Stimulated activated CD4-positive, alpha-beta T cell treated with anti-CD3 and anti-CD28 coated beads, Interleukin-4, amount 100 ng/mL, for 4 hours (primary cell): ENCODE measurements around the gene SRP14.

Experiments used
- DNase-seq, 2 experiments: peaks; one replicate each; pipeline ENCODE4 v3.0.0-alpha.2; 2020

Gene SRP14

DNA sequence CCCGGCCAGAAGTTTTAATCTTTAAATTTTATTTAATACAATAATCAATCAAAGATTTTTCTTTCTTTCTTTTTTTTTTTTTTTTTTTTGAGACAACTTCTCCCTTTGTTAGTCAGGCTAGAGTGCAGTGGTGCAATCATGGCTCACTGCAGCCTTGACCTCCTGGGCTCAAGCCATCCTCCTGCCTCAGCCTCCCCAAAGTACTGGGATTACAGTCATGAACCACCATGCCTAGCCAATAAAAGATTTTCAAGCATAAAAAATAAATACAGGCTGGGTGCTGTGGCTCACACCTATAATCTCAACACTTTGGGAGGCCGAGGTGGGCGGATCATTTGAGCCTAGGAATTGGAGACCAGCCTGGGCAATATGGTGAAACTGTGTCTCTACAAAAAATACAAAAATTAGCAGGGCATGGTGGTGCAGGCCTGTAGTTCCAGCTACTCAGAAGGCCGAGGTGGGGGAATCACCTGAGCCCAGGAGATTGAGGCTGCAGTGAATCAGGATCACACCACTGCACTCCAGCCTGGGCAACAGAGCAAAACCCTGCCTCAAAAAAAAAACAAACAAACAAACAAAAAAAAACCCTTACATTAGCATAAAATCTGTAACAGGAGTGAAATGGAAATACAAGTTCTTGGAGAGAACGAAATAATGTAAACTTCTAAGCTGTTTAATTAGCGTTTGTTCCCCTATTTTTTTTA, 29.1 kb upstream of the SRP14 start:
- no peak for DNase-seq

- DNase-seq: no peak
These were observed 27.6 kb upstream of the SRP14 start for GRCh38 chr15:40066589-40066988.

DNA sequence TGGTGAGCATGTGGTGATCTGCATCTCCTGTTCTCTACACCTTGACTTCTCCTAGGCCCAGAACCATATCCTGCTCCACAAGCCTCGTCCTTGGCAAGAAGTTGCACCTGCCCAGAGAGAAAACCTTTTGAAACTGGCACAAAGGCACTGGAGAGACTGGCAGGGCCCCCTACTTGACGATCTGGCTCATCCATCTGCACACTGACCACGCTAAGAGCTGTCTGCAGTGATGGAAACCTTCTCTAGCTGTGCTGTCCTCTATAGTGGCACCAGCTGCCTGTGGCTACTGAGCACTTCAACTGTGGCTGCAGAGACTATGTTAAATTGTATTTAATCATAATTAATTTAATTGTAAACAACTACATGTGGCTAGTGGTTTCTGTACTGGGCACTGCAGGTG, 26.2 kb upstream of the SRP14 start:
- no peak for DNase-seq

GRCh38 chr15:40064231-40064894, 25.4 kb upstream of the SRP14 start:
- DNase-seq: no peak

- no peak for DNase-seq
These were observed 24.6 kb upstream of the SRP14 start for GRCh38 chr15:40063563-40064011.

DNA sequence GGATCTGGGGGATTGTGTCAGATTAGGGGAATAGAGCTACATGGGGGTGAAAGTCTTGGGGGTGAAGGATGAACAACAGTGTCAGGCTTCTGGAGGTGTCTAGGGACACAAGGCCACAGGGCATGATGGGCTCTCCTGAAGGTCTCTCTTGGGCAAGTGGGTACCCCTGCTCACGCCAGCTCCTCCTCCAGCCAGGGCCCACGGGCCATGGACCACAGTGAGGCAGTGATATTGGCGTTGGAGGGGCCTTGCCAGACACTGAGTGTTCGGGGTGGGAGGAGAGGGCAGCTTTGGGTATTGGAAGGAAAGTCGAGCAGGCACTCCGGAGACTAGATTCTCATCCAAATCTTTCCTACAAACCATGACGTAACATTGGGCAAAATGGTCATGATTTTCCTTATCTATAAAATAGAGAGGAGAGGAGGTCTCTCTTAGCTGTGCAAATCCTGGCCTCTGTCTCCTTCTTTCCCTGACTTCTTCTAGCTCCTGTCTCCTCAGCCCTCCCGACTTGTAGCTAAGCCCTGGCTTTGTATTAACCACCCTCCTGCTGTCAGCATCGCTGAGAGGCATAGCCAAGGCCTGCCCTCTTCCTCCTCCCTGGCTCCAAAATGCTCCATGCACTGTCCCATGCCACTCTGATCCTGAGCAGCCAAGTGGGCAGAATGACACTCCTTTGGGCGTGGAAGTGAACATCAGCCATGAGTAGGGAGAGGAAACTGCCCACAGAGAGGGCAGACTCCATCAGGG, 24.0 kb upstream of the SRP14 start:
- DNase-seq: no peak

- no peak for DNase-seq
These were observed 22.4 kb upstream of the SRP14 start for GRCh38 chr15:40061212-40061901.

- no peak for DNase-seq
These were observed 21.4 kb upstream of the SRP14 start for GRCh38 chr15:40060236-40060961.

- no peak for DNase-seq
These were observed 20.8 kb upstream of the SRP14 start for GRCh38 chr15:40059821-40060220.

- DNase-seq: no peak
These were observed 19.6 kb upstream of the SRP14 start for GRCh38 chr15:40058476-40059140.

GRCh38 chr15:40055576-40056293, 16.8 kb upstream of the SRP14 start:
- DNase-seq: no peak

GRCh38 chr15:40054855-40055575, 16.0 kb upstream of the SRP14 start:
- DNase-seq: no peak

DNA sequence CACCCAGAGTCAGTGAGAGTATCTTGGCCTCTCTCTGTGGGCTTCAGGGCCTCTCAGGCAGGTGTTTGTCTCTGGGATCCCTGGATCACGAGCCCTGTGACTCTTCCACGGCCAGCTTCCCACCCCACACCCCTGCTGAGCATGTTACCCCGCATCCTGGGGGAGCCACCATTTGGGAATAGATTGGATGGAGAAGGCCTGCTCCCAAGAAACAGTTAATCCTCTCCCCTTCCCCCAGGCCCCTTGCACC, 15.5 kb upstream of the SRP14 start:
- no peak for DNase-seq

DNA sequence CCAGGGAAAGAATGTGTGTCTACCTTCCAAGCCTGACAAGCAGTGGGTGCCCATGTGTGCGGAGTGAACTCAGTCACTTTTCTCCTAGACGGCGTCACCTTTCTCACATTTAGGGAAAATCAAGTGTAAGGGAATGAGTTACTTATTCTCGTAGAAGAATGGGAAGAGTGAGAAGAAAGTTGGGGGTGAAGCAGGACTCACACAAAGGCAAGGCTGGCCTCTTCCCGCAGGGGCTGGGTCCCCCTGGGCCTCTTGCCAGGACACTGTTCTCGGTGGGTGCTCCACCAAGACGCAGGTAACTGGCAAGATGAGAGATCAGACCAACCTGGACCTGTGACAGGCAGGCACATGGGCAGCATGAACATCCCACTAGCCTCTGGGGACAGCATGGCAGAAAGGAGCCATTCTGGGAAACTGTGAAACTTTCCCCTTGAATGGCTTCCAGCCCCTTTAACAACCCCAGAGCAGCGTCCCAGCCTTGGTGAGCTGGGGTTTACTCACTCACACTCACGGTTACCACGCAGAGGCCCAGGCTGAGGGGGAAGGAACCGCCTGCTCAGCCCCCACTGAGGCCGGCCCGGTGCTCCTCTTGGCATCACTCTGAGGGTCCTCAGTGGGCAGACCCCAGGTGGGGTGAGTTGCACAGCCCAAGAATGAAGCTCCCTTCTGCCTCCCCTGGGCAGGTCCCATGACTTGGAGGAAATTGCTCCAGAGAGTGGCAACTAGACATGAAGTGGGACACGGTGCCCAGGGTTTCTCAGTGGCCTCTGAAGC, 15.0 kb upstream of the SRP14 start:
- DNase-seq: no peak

DNA sequence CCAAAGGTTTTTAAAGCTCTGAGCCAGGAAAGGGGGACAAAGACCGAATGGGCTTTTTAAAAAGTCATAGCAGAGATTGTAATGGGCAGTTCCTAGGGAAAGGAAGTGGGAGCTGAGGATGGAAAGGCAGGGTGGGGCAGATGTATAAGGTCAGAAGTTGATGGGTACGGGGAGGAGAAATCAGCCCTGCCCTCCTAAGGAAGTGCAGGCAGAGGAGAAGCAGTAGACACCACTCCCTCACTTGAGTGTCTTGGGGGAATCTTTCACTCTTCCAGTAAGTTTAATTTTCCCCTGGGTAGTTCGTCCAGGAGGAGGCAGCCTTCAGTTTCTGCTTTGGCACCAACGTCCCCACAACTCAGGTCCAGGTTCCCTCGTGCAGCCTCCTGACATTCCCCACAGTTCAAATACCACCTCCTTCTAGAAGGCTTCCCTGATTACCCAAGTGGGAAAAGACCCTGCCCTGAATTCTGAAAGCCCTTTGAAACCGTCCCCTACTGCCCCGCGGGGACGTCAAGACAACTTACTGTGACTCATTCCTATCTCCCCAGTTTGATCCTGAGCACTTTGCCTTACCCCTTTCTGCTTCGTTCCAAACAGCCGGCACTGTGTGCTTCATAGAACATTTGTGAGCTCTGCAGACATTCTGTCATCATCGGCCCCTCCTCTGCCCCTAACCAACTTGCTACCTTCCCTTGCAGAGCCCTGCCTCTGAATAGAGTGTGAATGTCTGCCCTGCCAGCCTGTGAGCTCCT, 14.3 kb upstream of the SRP14 start:
- no peak for DNase-seq

- no peak for DNase-seq
These were observed 13.6 kb upstream of the SRP14 start for GRCh38 chr15:40052604-40053003.

- no peak for DNase-seq
These were observed 12.8 kb upstream of the SRP14 start for GRCh38 chr15:40051616-40052415.

DNA sequence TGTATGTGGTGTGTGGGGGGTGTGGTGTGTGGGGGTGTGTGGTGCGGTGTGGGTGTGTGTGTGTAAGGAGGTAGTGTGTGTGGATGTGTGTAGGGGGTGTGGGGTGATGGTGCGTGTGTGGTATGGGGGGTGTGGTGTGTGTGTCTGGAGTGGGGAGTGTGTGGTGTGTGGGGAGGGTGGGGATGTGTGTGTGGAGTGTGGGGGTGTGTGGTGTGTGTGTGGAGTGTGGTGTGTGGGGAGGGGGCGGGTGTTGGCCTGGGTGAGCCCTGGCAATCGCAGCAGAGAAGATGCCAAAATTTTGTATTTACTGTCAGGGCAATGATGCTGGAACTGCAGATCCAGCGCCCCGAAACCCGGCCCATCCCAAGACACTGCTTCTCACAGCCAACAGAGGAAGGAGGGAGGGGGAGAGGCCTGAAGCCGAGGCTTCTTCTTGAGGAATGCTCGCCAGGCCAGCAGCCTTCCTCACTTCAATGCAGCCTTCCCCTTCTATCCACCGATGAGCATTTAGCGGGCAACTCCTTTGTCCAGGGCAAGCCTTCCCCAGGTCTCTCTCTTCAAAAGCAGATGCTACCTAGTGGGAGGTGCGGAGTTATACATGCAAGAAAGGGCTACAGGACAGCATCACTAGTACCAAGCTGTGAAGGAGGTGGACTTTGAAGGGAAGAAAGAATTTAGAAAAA, 11.9 kb upstream of the SRP14 start:
- no peak for DNase-seq
